HepG2 (cell line): ENCODE data around the gene MALRD1. TPM values are rescaled to one million over a fixed set of nuclear protein-coding genes. Genes with fewer than 3 reads are reported as not detected.

Experiments
- ATAC-seq: fragments of 200-7000 bp; cut with Tn5 transposase; 3 replicates; pipeline ENCODE4 v1.9.1; 2020; ENCODE audit warnings: mild to moderate bottlenecking, moderate library complexity
- BruUV-seq: library from RNA; stranded (reverse); fragments of 400-500 nt; replicated peaks from 2 replicates; lab custom pipeline; 2021; lab: Mats Ljungman, UMichigan
- CTCF ChIA-PET: fragments of 300-600 bp; formaldehyde crosslinking; extraction: SDS; loops from one replicate; lab custom pipeline; 2021; ENCODE audit warnings: low total read pairs, inconsistent platforms, low intra/inter-chr PET ratio; lab: Yijun Ruan, JAX
- POLR2A ChIA-PET: fragments of 350-600 bp; sonication (Branson Sonifier 250); formaldehyde crosslinking; loops from one replicate; lab custom pipeline; 2020; ENCODE audit warnings: antibody characterized with exemption, inconsistent platforms; lab: Yijun Ruan, JAX
- DNase-seq: peaks from one replicate; pipeline ENCODE4 v3.0.0-alpha.2; 2015; ENCODE audit warnings: low spot score
- FAIRE-seq: peaks from 3 replicates; lab custom pipeline; 2011; peaks lifted over from hg19 to GRCh38; lab: Jason Lieb, UNC
- H2AFZ ChIP-seq: one replicate; pipeline ENCODE4 v1.6.1; 2011; ENCODE audit warnings: low read length, inconsistent platforms
- H3K27ac ChIP-seq: fragments of 300-600 bp; 3 replicates; pipeline ENCODE4 v1.8.0; 2011; ENCODE audit warnings: mixed run types, mild to moderate bottlenecking, mixed read lengths, low read length, inconsistent platforms; ENCODE audit not compliant: insufficient read depth; ENCODE audit errors: extremely low read length
- H3K27me3 ChIP-seq, 2 experiments: fragments of 200-600 bp in 1 of 2; 2 replicates in 1 of 2; 3 replicates in 1 of 2; pipeline versions ENCODE4 v1.6.0 to v1.8.0; 2011; ENCODE audit warnings: low read length in 2 of 2, mild to moderate bottlenecking in 2 of 2, moderate library complexity in 2 of 2, inconsistent platforms in 1 of 2; ENCODE audit not compliant: insufficient read depth in 2 of 2, control insufficient read depth in 1 of 2
- H3K36me3 ChIP-seq, 2 experiments: fragments of 200-600 bp in 1 of 2; replicated peaks in 1 of 2; 2 replicates in 1 of 2; 3 replicates in 1 of 2; pipeline versions ENCODE4 v1.5.1 to v1.8.0; 2011; ENCODE audit warnings: low read length in 2 of 2, inconsistent platforms in 1 of 2; ENCODE audit not compliant: insufficient read depth in 2 of 2, control insufficient read depth in 1 of 2
- H3K4me1 ChIP-seq: 2 replicates; pipeline ENCODE4 v1.5.1; 2012; ENCODE audit warnings: low read length, inconsistent platforms; ENCODE audit not compliant: insufficient read depth
- H3K4me2 ChIP-seq: 2 replicates; pipeline ENCODE4 v1.6.0; 2011; ENCODE audit warnings: low read depth, low read length, inconsistent platforms
- H3K4me3 ChIP-seq, 3 experiments: fragments of 200-600 bp in 1 of 3; sonication (generic), shearing (Covaris generic) in 1 of 3; replicated peaks in 1 of 3; 2 replicates each; pipeline ENCODE4 v1.5.1; 2011 to 2016; ENCODE audit warnings: low read length in 3 of 3, inconsistent platforms in 2 of 3, low read depth in 2 of 3, mild to moderate bottlenecking in 2 of 3, control low read depth in 1 of 3, mixed read lengths in 1 of 3; ENCODE audit not compliant: insufficient read depth in 1 of 3
- H3K79me2 ChIP-seq: one replicate; pipeline ENCODE4 v1.6.1; 2011; ENCODE audit warnings: low read length, inconsistent platforms; ENCODE audit not compliant: insufficient read depth
- H3K9ac ChIP-seq: 2 replicates; pipeline ENCODE4 v1.6.0; 2011; ENCODE audit warnings: mild to moderate bottlenecking, low read depth, low read length, inconsistent platforms; ENCODE audit not compliant: insufficient read depth
- H3K9me3 ChIP-seq: 2 replicates; pipeline ENCODE4 v1.5.1; 2012; ENCODE audit warnings: mild to moderate bottlenecking, low read length
- H4K20me1 ChIP-seq: 2 replicates; pipeline ENCODE4 v1.6.0; 2011; ENCODE audit warnings: inconsistent platforms, mild to moderate bottlenecking, low read length, moderate library complexity; ENCODE audit not compliant: insufficient read depth
- EHMT2 ChIP-seq: fragments of 200-600 bp; sonication (generic); IDR thresholded peaks from 2 replicates; pipeline ENCODE4 v1.7.0; 2017; ENCODE audit warnings: antibody characterized with exemption, low read depth, low read length, borderline replicate concordance
- HNRNPK ChIP-seq: fragments of 200-400 bp; formaldehyde crosslinking; IDR thresholded peaks from 2 replicates; pipeline ENCODE4 v1.6.1; 2018; ENCODE audit warnings: low read length, low read depth, moderate library complexity, mild to moderate bottlenecking; ENCODE audit not compliant: poor library complexity, severe bottlenecking
- KLF9 ChIP-seq: IDR thresholded peaks from 2 replicates; pipeline ENCODE4 v1.6.1; 2016; ENCODE audit warnings: low read depth
- MED8 ChIP-seq: sonication (generic); formaldehyde crosslinking; IDR thresholded peaks from 2 replicates; pipeline ENCODE4 v1.8.1; 2023; ENCODE audit warnings: mild to moderate bottlenecking, missing genetic modification reagents; ENCODE audit not compliant: insufficient replicate concordance
- MIXL1 ChIP-seq: IDR thresholded peaks from 2 replicates; pipeline ENCODE4 v1.6.1; 2016
- MYC ChIP-seq: sonication (generic); formaldehyde crosslinking; IDR thresholded peaks from 2 replicates; pipeline ENCODE4 v1.9.0; 2021; ENCODE audit warnings: missing genetic modification reagents, borderline replicate concordance
- POLR2AphosphoS5 ChIP-seq: IDR thresholded peaks from 2 replicates; pipeline ENCODE4 v1.6.1; 2012; ENCODE audit warnings: low read depth, low read length
- RXRB ChIP-seq: IDR thresholded peaks from 2 replicates; pipeline ENCODE4 v1.6.1; 2016; ENCODE audit warnings: borderline replicate concordance, missing genetic modification reagents, missing compliant biosample characterization
- TEAD2 ChIP-seq: sonication (generic); formaldehyde crosslinking; IDR thresholded peaks from 2 replicates; pipeline ENCODE4 v1.9.0; 2021; ENCODE audit warnings: missing genetic modification reagents
- U2AF2 ChIP-seq: fragments of 200-400 bp; formaldehyde crosslinking; IDR thresholded peaks from 2 replicates; pipeline ENCODE4 v1.6.1; 2017; ENCODE audit warnings: low read depth, mild to moderate bottlenecking, low read length
- ZNF530 ChIP-seq: sonication (generic); formaldehyde crosslinking; IDR thresholded peaks from 2 replicates; pipeline ENCODE4 v1.5.0; 2020; ENCODE audit warnings: low read depth, mild to moderate bottlenecking, missing genetic modification reagents
- ZNF720 ChIP-seq: sonication (generic); formaldehyde crosslinking; IDR thresholded peaks from 2 replicates; pipeline ENCODE4 v1.4.0; 2020; ENCODE audit warnings: missing genetic modification reagents
- ZNF772 ChIP-seq: sonication (generic); formaldehyde crosslinking; IDR thresholded peaks from 2 replicates; pipeline ENCODE4 v1.5.0; 2020; ENCODE audit warnings: mild to moderate bottlenecking, missing genetic modification reagents
- in situ Hi-C: cut with HindIII; loops from 2 replicates; pipeline ENCODE4 v1.10.0; 2017; ENCODE audit warnings: low pct_unique_long_range_greater_than_20kb; ENCODE audit not compliant: extremely low pct_ligation_motif_present
- intact Hi-C: fragments of 100-400 bp; cut with micrococcal nuclease; formaldehyde crosslinking; loops from one replicate; pipeline ENCODE4 v1.10.0; 2022; ENCODE audit not compliant: unreplicated experiment
- polyA plus RNA-seq, 8 experiments: library from polyadenylated mRNA; depleted of rRNA in 3 of 8; stranded (reverse) in 7 of 8; unstranded in 1 of 8; fragments of >200 nt; fragmentation: Illumina TruSeq in 4 of 8; extraction: Trizol in 4 of 8; gene quantifications; 2 replicates each; pipeline versions ENCODE4 v1.2.1 to v1.2.3, GENCODE V29; 2011 to 2016; ENCODE audit warnings: low read depth in 4 of 8, missing spikeins in 1 of 8, mixed read lengths in 1 of 8; ENCODE audit not compliant: insufficient read depth in 1 of 8
- total RNA-seq, 5 experiments: library from RNA; depleted of rRNA; stranded (reverse); fragments of >200 nt; fragmentation: Illumina TruSeq; extraction: Trizol; gene quantifications; 2 replicates each; pipeline ENCODE4 v1.2.3, GENCODE V29; 2016; ENCODE audit warnings: low read depth in 1 of 5
- TF ChIP-seq, protein P1 (sequence below): sonication (generic); formaldehyde crosslinking; IDR thresholded peaks from 2 replicates; pipeline ENCODE4 v1.4.0; 2020; ENCODE audit warnings: mild to moderate bottlenecking, missing genetic modification reagents
- TF ChIP-seq, protein P2 (sequence below): sonication (generic); formaldehyde crosslinking; IDR thresholded peaks from 2 replicates; pipeline ENCODE4 v1.4.0; 2020; ENCODE audit warnings: missing genetic modification reagents, borderline replicate concordance
- TF ChIP-seq, protein P3 (sequence below): sonication (generic); formaldehyde crosslinking; IDR thresholded peaks from 2 replicates; pipeline ENCODE4 v1.4.0; 2020; ENCODE audit warnings: mild to moderate bottlenecking, low read depth, missing genetic modification reagents
- TF ChIP-seq, protein P4 (sequence below): sonication (generic); formaldehyde crosslinking; IDR thresholded peaks from 2 replicates; pipeline ENCODE4 v1.4.0; 2020; ENCODE audit warnings: missing genetic modification reagents, borderline replicate concordance
- TF ChIP-seq, protein P5 (sequence below): sonication (generic); formaldehyde crosslinking; IDR thresholded peaks from 2 replicates; pipeline ENCODE4 v1.5.0; 2020; ENCODE audit warnings: missing genetic modification reagents

MALRD1 gene
- total and polyA plus RNA-seq, 2 of the 13 experiments (the other 11 are each of a cell fraction or from before 2014, with no cell fraction given), result 5.7 to 15.4 TPM

DNA sequence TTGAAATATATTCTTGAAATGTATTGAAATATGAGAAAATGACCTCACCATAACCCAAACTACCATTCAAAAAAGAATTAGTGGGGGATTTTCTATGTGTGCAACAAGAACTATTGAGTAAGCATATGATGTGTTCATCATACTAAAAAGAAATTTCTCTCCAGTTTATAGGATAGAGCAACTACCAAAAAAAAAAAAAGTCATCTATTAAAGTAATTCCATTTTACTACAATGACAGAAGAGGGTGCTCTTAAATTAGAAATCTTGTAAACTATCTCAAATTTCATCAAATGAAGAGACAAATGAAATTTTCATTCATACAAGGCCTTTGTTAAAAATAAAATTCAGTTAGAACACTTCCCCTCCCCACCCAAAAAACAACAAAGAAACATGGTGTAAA, 572.2 kb downstream of the MALRD1 start (continued):
- TF ChIP-seq U2AF2 (no peak), RXRB (CRISPR knock-in tag) (no peak), MED8 (CRISPR knock-in tag) (no peak), KLF9 (CRISPR knock-in tag) (no peak), ZNF530 (CRISPR knock-in tag) (no peak)
- TF ChIP-seq, protein P1, sequence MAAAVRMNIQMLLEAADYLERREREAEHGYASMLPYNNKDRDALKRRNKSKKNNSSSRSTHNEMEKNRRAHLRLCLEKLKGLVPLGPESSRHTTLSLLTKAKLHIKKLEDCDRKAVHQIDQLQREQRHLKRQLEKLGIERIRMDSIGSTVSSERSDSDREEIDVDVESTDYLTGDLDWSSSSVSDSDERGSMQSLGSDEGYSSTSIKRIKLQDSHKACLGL, result no peak
- TF ChIP-seq, protein P2, sequence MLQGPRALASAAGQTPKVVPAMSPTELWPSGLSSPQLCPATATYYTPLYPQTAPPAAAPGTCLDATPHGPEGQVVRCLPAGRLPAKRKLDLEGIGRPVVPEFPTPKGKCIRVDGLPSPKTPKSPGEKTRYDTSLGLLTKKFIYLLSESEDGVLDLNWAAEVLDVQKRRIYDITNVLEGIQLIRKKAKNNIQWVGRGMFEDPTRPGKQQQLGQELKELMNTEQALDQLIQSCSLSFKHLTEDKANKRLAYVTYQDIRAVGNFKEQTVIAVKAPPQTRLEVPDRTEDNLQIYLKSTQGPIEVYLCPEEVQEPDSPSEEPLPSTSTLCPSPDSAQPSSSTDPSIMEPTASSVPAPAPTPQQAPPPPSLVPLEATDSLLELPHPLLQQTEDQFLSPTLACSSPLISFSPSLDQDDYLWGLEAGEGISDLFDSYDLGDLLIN (CRISPR knock-in tag), result no peak
- TF ChIP-seq, all 625 proteins: peak for 0

DNA sequence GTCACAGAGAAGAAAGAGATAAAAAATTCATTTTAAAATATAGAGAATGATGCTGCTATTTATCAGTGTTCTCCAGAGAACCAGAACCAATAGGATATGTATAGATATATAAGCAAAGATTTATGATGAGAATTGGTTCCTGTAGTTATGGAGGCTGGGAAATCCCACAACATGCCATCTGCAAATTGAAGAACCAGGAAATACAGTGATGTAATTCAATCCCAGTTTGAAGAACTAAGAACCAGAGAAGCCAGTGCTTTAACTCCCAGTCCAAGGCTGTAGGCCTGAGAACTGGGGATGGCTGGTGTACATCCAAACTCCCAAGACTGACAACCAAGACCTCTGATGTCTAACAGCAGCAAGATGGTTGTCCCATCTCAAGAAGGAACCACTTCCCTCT, 574.7 kb downstream of the MALRD1 start:
- no peak overlapping the region for H3K9ac ChIP-seq
- DNase-seq, result no peak
- ChIA-PET POLR2A (no interaction called here), CTCF (no interaction called here)
- no TSS peak for BruUV-seq
- H4K20me1 ChIP-seq, result no peaks in the 10 kb centered on the region
- H3K79me2 ChIP-seq, result no peaks in the 10 kb centered on the region
- no peak overlapping the region for H3K4me2 ChIP-seq
- H3K27ac ChIP-seq, result no peak overlapping the region
- H3K4me1 ChIP-seq, result no peaks in the 10 kb centered on the region
- H3K36me3 ChIP-seq, result no peaks in the 10 kb centered on the region
- H3K4me3 ChIP-seq, result no peak overlapping the region
- in situ Hi-C loops, result no loop called here
- FAIRE-seq, result no peak
- no peaks in the 10 kb centered on the region for H3K27me3 ChIP-seq
- no peaks in the 10 kb centered on the region for H3K9me3 ChIP-seq
- H2AFZ ChIP-seq, result no peak overlapping the region
- no peak for ATAC-seq
- intact Hi-C loops, result no loop called here
- no peak for TF ChIP-seq MYC (CRISPR knock-in tag)
- TF ChIP-seq, protein P3, sequence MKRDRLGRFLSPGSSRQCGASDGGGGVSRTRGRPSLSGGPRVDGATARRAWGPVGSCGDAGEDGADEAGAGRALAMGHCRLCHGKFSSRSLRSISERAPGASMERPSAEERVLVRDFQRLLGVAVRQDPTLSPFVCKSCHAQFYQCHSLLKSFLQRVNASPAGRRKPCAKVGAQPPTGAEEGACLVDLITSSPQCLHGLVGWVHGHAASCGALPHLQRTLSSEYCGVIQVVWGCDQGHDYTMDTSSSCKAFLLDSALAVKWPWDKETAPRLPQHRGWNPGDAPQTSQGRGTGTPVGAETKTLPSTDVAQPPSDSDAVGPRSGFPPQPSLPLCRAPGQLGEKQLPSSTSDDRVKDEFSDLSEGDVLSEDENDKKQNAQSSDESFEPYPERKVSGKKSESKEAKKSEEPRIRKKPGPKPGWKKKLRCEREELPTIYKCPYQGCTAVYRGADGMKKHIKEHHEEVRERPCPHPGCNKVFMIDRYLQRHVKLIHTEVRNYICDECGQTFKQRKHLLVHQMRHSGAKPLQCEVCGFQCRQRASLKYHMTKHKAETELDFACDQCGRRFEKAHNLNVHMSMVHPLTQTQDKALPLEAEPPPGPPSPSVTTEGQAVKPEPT (CRISPR knock-in tag), result no peak
- TF ChIP-seq, protein P4, sequence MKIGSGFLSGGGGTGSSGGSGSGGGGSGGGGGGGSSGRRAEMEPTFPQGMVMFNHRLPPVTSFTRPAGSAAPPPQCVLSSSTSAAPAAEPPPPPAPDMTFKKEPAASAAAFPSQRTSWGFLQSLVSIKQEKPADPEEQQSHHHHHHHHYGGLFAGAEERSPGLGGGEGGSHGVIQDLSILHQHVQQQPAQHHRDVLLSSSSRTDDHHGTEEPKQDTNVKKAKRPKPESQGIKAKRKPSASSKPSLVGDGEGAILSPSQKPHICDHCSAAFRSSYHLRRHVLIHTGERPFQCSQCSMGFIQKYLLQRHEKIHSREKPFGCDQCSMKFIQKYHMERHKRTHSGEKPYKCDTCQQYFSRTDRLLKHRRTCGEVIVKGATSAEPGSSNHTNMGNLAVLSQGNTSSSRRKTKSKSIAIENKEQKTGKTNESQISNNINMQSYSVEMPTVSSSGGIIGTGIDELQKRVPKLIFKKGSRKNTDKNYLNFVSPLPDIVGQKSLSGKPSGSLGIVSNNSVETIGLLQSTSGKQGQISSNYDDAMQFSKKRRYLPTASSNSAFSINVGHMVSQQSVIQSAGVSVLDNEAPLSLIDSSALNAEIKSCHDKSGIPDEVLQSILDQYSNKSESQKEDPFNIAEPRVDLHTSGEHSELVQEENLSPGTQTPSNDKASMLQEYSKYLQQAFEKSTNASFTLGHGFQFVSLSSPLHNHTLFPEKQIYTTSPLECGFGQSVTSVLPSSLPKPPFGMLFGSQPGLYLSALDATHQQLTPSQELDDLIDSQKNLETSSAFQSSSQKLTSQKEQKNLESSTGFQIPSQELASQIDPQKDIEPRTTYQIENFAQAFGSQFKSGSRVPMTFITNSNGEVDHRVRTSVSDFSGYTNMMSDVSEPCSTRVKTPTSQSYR (CRISPR knock-in tag), result no peak
- no peak for TF ChIP-seq ZNF772 (CRISPR knock-in tag)
- TF ChIP-seq ZNF720 (CRISPR knock-in tag), result no peak
- TF ChIP-seq, protein P5, sequence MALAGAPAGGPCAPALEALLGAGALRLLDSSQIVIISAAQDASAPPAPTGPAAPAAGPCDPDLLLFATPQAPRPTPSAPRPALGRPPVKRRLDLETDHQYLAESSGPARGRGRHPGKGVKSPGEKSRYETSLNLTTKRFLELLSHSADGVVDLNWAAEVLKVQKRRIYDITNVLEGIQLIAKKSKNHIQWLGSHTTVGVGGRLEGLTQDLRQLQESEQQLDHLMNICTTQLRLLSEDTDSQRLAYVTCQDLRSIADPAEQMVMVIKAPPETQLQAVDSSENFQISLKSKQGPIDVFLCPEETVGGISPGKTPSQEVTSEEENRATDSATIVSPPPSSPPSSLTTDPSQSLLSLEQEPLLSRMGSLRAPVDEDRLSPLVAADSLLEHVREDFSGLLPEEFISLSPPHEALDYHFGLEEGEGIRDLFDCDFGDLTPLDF, result no peak
- TF ChIP-seq TEAD2 (CRISPR knock-in tag), result no peak
- TF ChIP-seq HNRNPK, result no peak
- TF ChIP-seq EHMT2, result no peak
- TF ChIP-seq MIXL1 (CRISPR knock-in tag), result no peak
- no peak for TF ChIP-seq POLR2AphosphoS5
